HG02623 (cell line): ENCODE data around the gene ATP6V0A4.

Experiments
- ATAC-seq: cut with Tn5 transposase; IDR thresholded peaks from one replicate; pipeline ENCODE4 v1.9.1; 2021; ENCODE audit warnings: moderate library complexity; ENCODE audit not compliant: unreplicated experiment

The ATP6V0A4 gene

DNA sequence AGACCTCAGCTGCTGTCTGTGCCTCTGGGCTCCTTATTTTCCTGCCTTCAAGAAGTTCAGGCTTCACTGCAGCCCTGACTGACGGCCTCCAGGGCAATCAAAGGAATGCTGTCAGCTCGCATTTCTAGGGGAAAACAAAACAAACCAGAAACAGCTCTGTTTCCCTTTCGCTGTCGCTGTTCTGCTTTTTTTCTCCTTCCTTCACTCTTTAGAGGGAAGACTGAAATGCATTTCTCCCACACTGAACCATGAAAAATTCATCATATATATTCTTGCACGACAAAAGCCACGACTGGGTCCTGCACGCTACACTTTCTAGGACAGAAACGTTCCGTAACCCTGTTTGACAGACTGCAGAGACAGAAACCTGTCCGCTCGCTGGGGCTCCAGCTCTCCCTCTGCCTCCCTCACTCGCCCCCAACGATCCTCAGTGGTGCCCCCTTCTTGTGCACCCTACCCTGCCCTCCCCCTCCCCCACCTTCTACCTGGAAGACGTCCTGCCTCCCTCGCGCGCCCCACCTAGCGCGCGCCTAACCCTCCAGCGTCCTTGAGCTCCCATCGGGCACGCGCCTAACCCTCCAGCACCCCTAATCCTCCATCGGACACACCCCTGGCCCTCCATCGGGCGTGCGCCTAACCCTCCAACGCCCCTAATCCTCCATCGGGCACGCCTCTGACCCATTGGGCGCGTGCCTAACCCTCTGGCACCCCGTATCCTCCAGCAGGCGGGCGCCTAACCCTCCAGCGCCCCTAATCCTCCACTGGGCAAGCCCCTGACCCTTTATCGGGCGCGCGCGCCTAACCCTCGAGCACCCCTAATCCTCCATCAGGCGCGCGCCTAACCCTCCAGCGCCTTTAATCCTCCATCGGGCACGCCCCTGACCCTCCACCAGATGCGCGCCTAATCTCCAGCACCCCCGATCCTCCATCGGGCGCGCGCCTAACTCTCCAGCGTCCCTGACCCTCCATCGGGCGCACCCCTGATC, 134.0 kb downstream of the ATP6V0A4 start:
- no peak for ATAC-seq

- no peak for ATAC-seq
Measured at GRCh38 chr7:138662991-138663320, 135.0 kb downstream of the ATP6V0A4 start.

DNA sequence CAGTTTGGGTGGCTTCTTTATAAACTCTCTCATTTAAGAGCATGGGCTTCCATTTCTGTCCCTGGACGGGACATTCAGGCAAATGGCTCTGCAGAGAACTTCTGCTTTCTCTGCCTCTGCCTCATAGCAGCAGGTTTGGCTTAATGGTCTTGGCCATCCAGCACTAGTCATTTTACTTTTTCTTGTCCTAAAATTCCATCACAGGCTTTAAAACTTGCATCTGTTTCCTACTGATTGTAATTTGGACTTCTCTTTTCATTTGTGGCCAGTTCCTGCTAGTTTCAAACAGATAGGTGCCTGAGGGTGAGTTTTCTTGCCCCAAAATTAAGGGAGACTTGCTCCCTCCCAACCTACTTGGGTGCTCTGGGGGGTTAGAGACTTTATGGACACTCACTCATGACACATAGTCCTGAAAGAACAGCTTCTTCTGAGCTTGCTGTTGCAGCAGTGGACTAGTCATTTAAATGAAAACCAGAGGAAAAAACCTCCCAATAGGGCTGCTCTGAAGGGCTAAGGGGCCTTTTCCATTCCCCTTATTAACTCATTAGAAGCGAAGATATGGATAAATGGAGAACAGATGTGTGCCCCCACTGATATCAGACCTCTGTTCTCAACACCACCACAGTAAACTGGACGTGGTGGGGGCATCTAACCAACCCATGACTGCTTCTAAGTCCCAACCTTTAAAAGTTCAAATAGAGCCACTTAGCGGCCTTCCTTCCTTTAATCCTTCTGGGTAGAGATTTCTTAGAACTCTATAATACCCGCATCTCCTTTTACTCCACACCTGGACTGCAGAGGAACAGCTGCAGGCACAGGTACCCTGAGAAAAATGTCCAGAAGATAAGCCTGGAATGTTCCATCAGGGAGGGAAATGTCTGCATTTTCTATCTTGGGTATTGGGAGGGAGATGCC, 135.7 kb downstream of the ATP6V0A4 start:
- ATAC-seq, result no peak

GRCh38 chr7:138661069-138661635, 136.8 kb downstream of the ATP6V0A4 start:
- ATAC-seq, result no peak

- no peak for ATAC-seq
Measured at GRCh38 chr7:138658889-138659288, 139.1 kb downstream of the ATP6V0A4 start.

DNA sequence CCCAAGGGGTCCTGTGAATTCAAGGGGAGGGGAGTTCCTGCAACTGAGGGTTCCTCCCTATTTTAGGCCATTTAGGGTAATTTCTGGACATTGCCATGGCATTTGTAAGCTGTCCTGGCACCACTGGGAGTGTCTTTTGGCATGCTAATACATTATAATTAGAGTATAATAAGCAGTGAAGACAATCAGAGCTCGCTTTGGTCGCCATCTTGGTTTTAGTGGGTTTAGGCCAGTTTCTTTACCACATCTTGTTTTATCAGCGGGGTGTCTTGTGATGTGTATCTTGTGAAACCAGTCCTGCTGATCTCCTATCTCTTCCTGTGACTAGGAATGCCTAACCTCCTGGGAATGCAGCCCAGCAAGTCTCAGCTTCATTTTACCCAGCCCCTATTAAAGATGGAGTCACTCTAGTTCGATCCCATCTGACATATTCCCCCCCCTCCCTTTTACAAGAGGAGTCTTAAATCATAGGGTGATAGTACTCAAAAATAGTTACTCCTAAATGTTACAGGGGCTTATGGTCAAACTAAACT, 140.1 kb downstream of the ATP6V0A4 start:
- ATAC-seq, result no peak

- ATAC-seq, result no peak
Measured at GRCh38 chr7:138656952-138657351, 141.0 kb downstream of the ATP6V0A4 start.
